HG02852 (cell line): ENCODE results near the gene HDAC8.
"Not testable (repeated sequence)": the region's sequence is repeated elsewhere in the genome, so short reads cannot be mapped to it uniquely, and the experiment has no call there.

Experiments used
- ATAC-seq: cut with Tn5 transposase; IDR thresholded peaks from one replicate; pipeline ENCODE4 v1.9.1; 2021; ENCODE audit warnings: mild to moderate bottlenecking, moderate library complexity; ENCODE audit not compliant: unreplicated experiment

HDAC8 gene

GRCh38 chrX:72330131-72330530 is 242.5 kb downstream of the HDAC8 start:
- no peak for ATAC-seq

GRCh38 chrX:72326605-72327300 is 245.9 kb downstream of the HDAC8 start:
- no peak for ATAC-seq

- not testable (repeated sequence) for ATAC-seq
Observed at GRCh38 chrX:72319651-72320050, 253.0 kb downstream of the HDAC8 start.

- no peak for ATAC-seq
Observed at GRCh38 chrX:72317139-72317538, 255.5 kb downstream of the HDAC8 start.

GRCh38 chrX:72316408-72317110 is 256.1 kb downstream of the HDAC8 start:
- ATAC-seq = no peak

GRCh38 chrX:72314881-72315280 is 257.8 kb downstream of the HDAC8 start:
- ATAC-seq = no peak

GRCh38 chrX:72313707-72314641 is 258.7 kb downstream of the HDAC8 start:
- no peak for ATAC-seq

- ATAC-seq = no peak
Observed at GRCh38 chrX:72312311-72312940, 260.2 kb downstream of the HDAC8 start.

- ATAC-seq = no peak
Observed at GRCh38 chrX:72309297-72310071, 263.2 kb downstream of the HDAC8 start.

GRCh38 chrX:72308566-72309296 is 263.9 kb downstream of the HDAC8 start:
- ATAC-seq = peak; percentile 56

- no peak for ATAC-seq
Observed at GRCh38 chrX:72308209-72308565, 264.5 kb downstream of the HDAC8 start.

GRCh38 chrX:72307646-72308051 is 265.0 kb downstream of the HDAC8 start:
- ATAC-seq = no peak

- ATAC-seq = peak; percentile 69
Observed at GRCh38 chrX:72306851-72307645, 265.6 kb downstream of the HDAC8 start.

GRCh38 chrX:72306085-72306801 is 266.4 kb downstream of the HDAC8 start:
- ATAC-seq = peak; percentile 9

- ATAC-seq = no peak
Observed at GRCh38 chrX:72305286-72306084, 267.2 kb downstream of the HDAC8 start, which contains the start of gene CITED1. CITED1 (minus strand) TSS chrX:72305914; CDS start chrX:72302869, 3,045 bp downstream.

- ATAC-seq = no peak
Observed at GRCh38 chrX:72304877-72305276, 267.8 kb downstream of the HDAC8 start.

- no peak for ATAC-seq
Observed at GRCh38 chrX:72301781-72302180, 270.9 kb downstream of the HDAC8 start.
